HG03108 (cell line): ENCODE measurements around the gene ARHGAP19.

Source experiments
- ATAC-seq: cut with Tn5 transposase; IDR thresholded peaks from one replicate; pipeline ENCODE4 v1.9.1; 2021; ENCODE audit warnings: moderate library complexity; ENCODE audit not compliant: unreplicated experiment

Gene ARHGAP19

GRCh38 chr10:97292097-97292861, at the start of gene ARHGAP19:
ARHGAP19 (minus strand) TSS chr10:97292637; CDS start chr10:97292627, 10 bp downstream.
- ATAC-seq, result peak; percentile 97

- no peak for ATAC-seq
Measured at GRCh38 chr10:97341416-97341815, 49.0 kb upstream of the ARHGAP19 start.

- no peak for ATAC-seq
Measured at GRCh38 chr10:97338041-97338440, 45.6 kb upstream of the ARHGAP19 start.

GRCh38 chr10:97336942-97337831, 44.8 kb upstream of the ARHGAP19 start:
- no peak for ATAC-seq

GRCh38 chr10:97336446-97336845, 44.0 kb upstream of the ARHGAP19 start:
- no peak for ATAC-seq

- ATAC-seq, result no peak
Measured at GRCh38 chr10:97336006-97336405, 43.6 kb upstream of the ARHGAP19 start.

- no peak for ATAC-seq
Measured at GRCh38 chr10:97335188-97335619, 42.8 kb upstream of the ARHGAP19 start.

GRCh38 chr10:97334370-97335175, 42.1 kb upstream of the ARHGAP19 start, which contains the start of gene FRAT2:
FRAT2 (minus strand) TSS chr10:97334729; CDS start chr10:97334572, 157 bp downstream.
- peak; percentile 84 for ATAC-seq

GRCh38 chr10:97333601-97334369, 41.3 kb upstream of the ARHGAP19 start:
- ATAC-seq, result peak; percentile 15

- ATAC-seq, result no peak
Measured at GRCh38 chr10:97333351-97333600, 40.8 kb upstream of the ARHGAP19 start.

GRCh38 chr10:97332591-97333350, 40.3 kb upstream of the ARHGAP19 start:
- ATAC-seq, result no peak

- ATAC-seq, result no peak
Measured at GRCh38 chr10:97331153-97331703, 38.8 kb upstream of the ARHGAP19 start.

- no peak for ATAC-seq
Measured at GRCh38 chr10:97329766-97330165, 37.3 kb upstream of the ARHGAP19 start.

GRCh38 chr10:97328646-97329453, 36.4 kb upstream of the ARHGAP19 start:
- no peak for ATAC-seq

- ATAC-seq, result no peak
Measured at GRCh38 chr10:97327348-97328294, 35.2 kb upstream of the ARHGAP19 start.

GRCh38 chr10:97325754-97326153, 33.3 kb upstream of the ARHGAP19 start:
- no peak for ATAC-seq

- ATAC-seq, result no peak
Measured at GRCh38 chr10:97323501-97323900, 31.1 kb upstream of the ARHGAP19 start.
